GM12878 (cell line): ENCODE data around the gene SRSF12. TPM values are rescaled to one million over a fixed set of nuclear protein-coding genes. Genes with fewer than 3 reads are reported as not detected.

ENCODE experiments used
- ATAC-seq: fragments of 200-7000 bp; cut with Tn5 transposase; 3 replicates; pipeline ENCODE4 v1.9.1; 2020; ENCODE audit warnings: mild to moderate bottlenecking, moderate library complexity
- BruUV-seq: library from RNA; stranded (reverse); fragments of 400-500 nt; replicated peaks from 2 replicates; lab custom pipeline; 2021; lab: Mats Ljungman, UMichigan
- CTCF ChIA-PET: fragments of 300-600 bp; sonication (Branson Sonifier 250); formaldehyde crosslinking; extraction: SDS; loops from one replicate; lab custom pipeline; 2021; ENCODE audit warnings: inconsistent platforms; lab: Yijun Ruan, JAX
- POLR2A ChIA-PET: fragments of 350-600 bp; formaldehyde crosslinking; extraction: SDS; loops from one replicate; lab custom pipeline; 2021; ENCODE audit warnings: inconsistent platforms; lab: Charles Lee
- RAD21 ChIA-PET: fragments of 300-600 bp; sonication (Branson Sonifier 250); formaldehyde crosslinking; loops from one replicate; lab custom pipeline; 2023; ENCODE audit warnings: antibody characterized with exemption; ENCODE audit not compliant: unreplicated experiment; lab: Charles Lee
- SMC1A ChIA-PET: fragments of 300-600 bp; sonication (Branson Sonifier 250); formaldehyde crosslinking; loops from one replicate; lab custom pipeline; 2023; ENCODE audit not compliant: unreplicated experiment, uncharacterized antibody; lab: Charles Lee
- DNase-seq: peaks from one replicate; pipeline ENCODE4 v3.0.0-alpha.2; 2011; ENCODE audit warnings: low read depth, low spot score
- FAIRE-seq: peaks from 3 replicates; lab custom pipeline; 2011; peaks lifted over from hg19 to GRCh38; lab: Jason Lieb, UNC
- H2AFZ ChIP-seq: 2 replicates; pipeline ENCODE4 v1.6.0; 2011; ENCODE audit warnings: low read depth, low read length, control low read depth; ENCODE audit not compliant: control insufficient read depth
- H3K27ac ChIP-seq: 2 replicates; pipeline ENCODE4 v1.5.1; 2011; ENCODE audit warnings: control low read depth; ENCODE audit not compliant: control insufficient read depth, insufficient read depth
- H3K27me3 ChIP-seq, 2 experiments: replicated peaks in 1 of 2; 2 replicates each; pipeline versions ENCODE4 v1.6.0 to v1.6.1; 2011; ENCODE audit warnings: low read length in 1 of 2; ENCODE audit not compliant: control insufficient read depth in 2 of 2, insufficient read depth in 2 of 2
- H3K36me3 ChIP-seq, 2 experiments: 2 replicates each; pipeline ENCODE4 v1.5.1; 2011; ENCODE audit warnings: low read length in 1 of 2; ENCODE audit not compliant: control insufficient read depth in 2 of 2, insufficient read depth in 2 of 2
- H3K4me1 ChIP-seq: 2 replicates; pipeline ENCODE4 v1.6.1; 2011; ENCODE audit warnings: mild to moderate bottlenecking, low read length, moderate library complexity, mixed read lengths; ENCODE audit not compliant: control insufficient read depth, insufficient read depth
- H3K4me2 ChIP-seq: 2 replicates; pipeline ENCODE4 v1.6.0; 2011; ENCODE audit warnings: control low read depth; ENCODE audit not compliant: control insufficient read depth, insufficient read depth
- H3K4me3 ChIP-seq: fragments of 200-600 bp; sonication (generic); 2 replicates; pipeline ENCODE4 v1.5.1; 2016
- H3K79me2 ChIP-seq: 2 replicates; pipeline ENCODE4 v1.6.0; 2011; ENCODE audit warnings: low read length; ENCODE audit not compliant: control insufficient read depth, insufficient read depth
- H3K9ac ChIP-seq: 2 replicates; pipeline ENCODE4 v1.8.0; 2011; ENCODE audit warnings: low read length, control low read depth, mixed read lengths; ENCODE audit not compliant: control insufficient read depth, insufficient read depth
- H3K9me3 ChIP-seq: replicated peaks from 3 replicates; pipeline ENCODE4 v1.5.1; 2011; ENCODE audit warnings: mild to moderate bottlenecking, low read length; ENCODE audit not compliant: control insufficient read depth, insufficient read depth
- H4K20me1 ChIP-seq: 2 replicates; pipeline ENCODE4 v1.6.0; 2011; ENCODE audit not compliant: control insufficient read depth, insufficient read depth
- DPF2 ChIP-seq: fragments of 450-650 bp; IDR thresholded peaks from 2 replicates; pipeline ENCODE4 v1.6.1; 2017; ENCODE audit warnings: mild to moderate bottlenecking
- ESRRA ChIP-seq: IDR thresholded peaks from 2 replicates; pipeline ENCODE4 v1.6.1; 2012; ENCODE audit warnings: mild to moderate bottlenecking, low read length, improper control_type of control experiment
- MAX ChIP-seq: IDR thresholded peaks from 2 replicates; pipeline ENCODE4 v1.6.1; 2012; ENCODE audit warnings: low read depth, low read length, improper control_type of control experiment
- MEF2B ChIP-seq: fragments of 450-650 bp; IDR thresholded peaks from 2 replicates; pipeline ENCODE4 v1.6.1; 2018; ENCODE audit warnings: mild to moderate bottlenecking, moderate library complexity; ENCODE audit not compliant: partially characterized antibody, poor library complexity, severe bottlenecking
- MTA3 ChIP-seq: IDR thresholded peaks from 2 replicates; pipeline ENCODE4 v1.6.1; 2012; ENCODE audit warnings: low read length, inconsistent platforms, borderline replicate concordance
- NFYA ChIP-seq: IDR thresholded peaks from 2 replicates; pipeline ENCODE4 v1.6.1; 2011; ENCODE audit warnings: low read depth, mild to moderate bottlenecking, low read length, improper control_type of control experiment, borderline replicate concordance
- NR2C2 ChIP-seq: IDR thresholded peaks from 2 replicates; pipeline ENCODE4 v1.6.1; 2011; ENCODE audit warnings: borderline replicate concordance, low read depth; ENCODE audit not compliant: control insufficient read depth, insufficient read length
- NR2F1 ChIP-seq: fragments of 450-650 bp; conservative IDR thresholded peaks from 2 replicates; pipeline ENCODE4 v1.6.1; 2017; ENCODE audit warnings: mild to moderate bottlenecking
- ZSCAN29 ChIP-seq: fragments of 450-650 bp; IDR thresholded peaks from 2 replicates; pipeline ENCODE4 v1.6.1; 2017; ENCODE audit warnings: mild to moderate bottlenecking, moderate library complexity
- WGBS: methylation state at CpG from one replicate; pipeline ENCODE4 v1.1.6; 2016; ENCODE audit warnings: low lambda C conversion rate; ENCODE audit not compliant: insufficient replicate concordance, insufficient coverage; ENCODE audit errors: missing lambda C conversion rate; 5-methylcytosine and 5-hydroxymethylcytosine counted together
- in situ Hi-C: fragments of 300-500 bp; cut with MboI; formaldehyde crosslinking; loops from 9 replicates; pipeline ENCODE4 v1.14.3; 2018; ENCODE audit warnings: mixed read lengths
- intact Hi-C: fragments of 100-400 bp; cut with micrococcal nuclease; formaldehyde crosslinking; loops from one replicate; pipeline ENCODE4 v1.14.2; 2022; ENCODE audit not compliant: unreplicated experiment
- polyA plus RNA-seq, 11 experiments: library from polyadenylated mRNA; depleted of rRNA in 4 of 11; unstranded in 6 of 11; stranded (reverse) in 5 of 11; fragments of >200 nt; fragmentation: Nextera tagmentation in 4 of 11; fragmentation: Illumina TruSeq in 1 of 11; extraction: Ambion mirVana in 4 of 11; extraction: Trizol in 1 of 11; gene quantifications; 1 replicate in 1 of 11; 2 replicates in 10 of 11; pipeline versions ENCODE4 v1.2.1 to v1.2.3, GENCODE V29; 2011 to 2016; ENCODE audit warnings: inconsistent platforms in 2 of 11, missing spikeins in 2 of 11, low read depth in 1 of 11
- total RNA-seq, 4 experiments: library from RNA; depleted of rRNA in 3 of 4; stranded (reverse); fragments of >200 nt in 3 of 4; fragmentation: Illumina TruSeq in 1 of 4; extraction: Trizol in 1 of 4; gene quantifications; 2 replicates each; pipeline versions ENCODE4 v1.2.1 to v1.2.3, GENCODE V29; 2013 to 2021
- TF ChIP-seq, protein P1 (sequence below): fragments of 450-650 bp; IDR thresholded peaks from 2 replicates; pipeline ENCODE4 v1.6.1; 2017; ENCODE audit warnings: low read depth, mild to moderate bottlenecking, moderate library complexity
- TF ChIP-seq, protein P2 (sequence below): fragments of 450-650 bp; IDR thresholded peaks from 2 replicates; pipeline ENCODE4 v1.6.1; 2017; ENCODE audit warnings: mild to moderate bottlenecking, moderate library complexity
- TF ChIP-seq, protein P3 (sequence below): IDR thresholded peaks from 2 replicates; pipeline ENCODE4 v1.6.1; 2011; ENCODE audit warnings: mild to moderate bottlenecking, low read depth, low read length, moderate library complexity; ENCODE audit not compliant: insufficient replicate concordance

The SRSF12 gene
- total and polyA plus RNA-seq, 10 of the 15 experiments (the other 5 are each of a cell fraction or from before 2014, with no cell fraction given), result 0.03 to 0.23 TPM; not detected in 8

GRCh38 chr6:89116702-89117101 is 1.2 kb downstream of the SRSF12 start:
- no TSS peak for BruUV-seq
- RAD21 ChIA-PET, result interaction anchor here (1.6 kb wide), 1 partner anchor 134 kb away, joined by 6 read pairs; no protein-coding TSS in a partner anchor

More at GRCh38 chr6:89116702-89117101, 1.2 kb downstream of the SRSF12 start:
- in situ Hi-C loops, result no loop called here
- 53% methylated on average over 6 of the region's 6 CpGs for WGBS
- H3K9ac ChIP-seq, result no peak overlapping the region
- H3K27me3 ChIP-seq, result peaks cover 0 to 4% of the 10 kb centered on the region in 2 experiments; a peak in 1 of 4 replicates
- H3K4me2 ChIP-seq, result peak overlapping the region; percentile 89; the same call in 1 of the 2 replicates
- no peaks in the 10 kb centered on the region for H3K79me2 ChIP-seq
- peak overlapping the region; percentile 34; the same call in 1 of the 2 replicates for H3K4me3 ChIP-seq
- ATAC-seq (no peak), FAIRE-seq (no peak), DNase-seq (no peak)
- H3K4me1 ChIP-seq, result no peaks in the 10 kb centered on the region
- TF ChIP-seq DPF2 (no peak), NFYA (no peak), ZSCAN29 (no peak), MEF2B (no peak), NR2F1 (no peak), ESRRA (no peak), MTA3 (no peak), NR2C2 (no peak), MAX (no peak)
- TF ChIP-seq, protein P1, sequence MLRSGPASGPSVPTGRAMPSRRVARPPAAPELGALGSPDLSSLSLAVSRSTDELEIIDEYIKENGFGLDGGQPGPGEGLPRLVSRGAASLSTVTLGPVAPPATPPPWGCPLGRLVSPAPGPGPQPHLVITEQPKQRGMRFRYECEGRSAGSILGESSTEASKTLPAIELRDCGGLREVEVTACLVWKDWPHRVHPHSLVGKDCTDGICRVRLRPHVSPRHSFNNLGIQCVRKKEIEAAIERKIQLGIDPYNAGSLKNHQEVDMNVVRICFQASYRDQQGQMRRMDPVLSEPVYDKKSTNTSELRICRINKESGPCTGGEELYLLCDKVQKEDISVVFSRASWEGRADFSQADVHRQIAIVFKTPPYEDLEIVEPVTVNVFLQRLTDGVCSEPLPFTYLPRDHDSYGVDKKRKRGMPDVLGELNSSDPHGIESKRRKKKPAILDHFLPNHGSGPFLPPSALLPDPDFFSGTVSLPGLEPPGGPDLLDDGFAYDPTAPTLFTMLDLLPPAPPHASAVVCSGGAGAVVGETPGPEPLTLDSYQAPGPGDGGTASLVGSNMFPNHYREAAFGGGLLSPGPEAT, result no peak
- TF ChIP-seq, protein P2, sequence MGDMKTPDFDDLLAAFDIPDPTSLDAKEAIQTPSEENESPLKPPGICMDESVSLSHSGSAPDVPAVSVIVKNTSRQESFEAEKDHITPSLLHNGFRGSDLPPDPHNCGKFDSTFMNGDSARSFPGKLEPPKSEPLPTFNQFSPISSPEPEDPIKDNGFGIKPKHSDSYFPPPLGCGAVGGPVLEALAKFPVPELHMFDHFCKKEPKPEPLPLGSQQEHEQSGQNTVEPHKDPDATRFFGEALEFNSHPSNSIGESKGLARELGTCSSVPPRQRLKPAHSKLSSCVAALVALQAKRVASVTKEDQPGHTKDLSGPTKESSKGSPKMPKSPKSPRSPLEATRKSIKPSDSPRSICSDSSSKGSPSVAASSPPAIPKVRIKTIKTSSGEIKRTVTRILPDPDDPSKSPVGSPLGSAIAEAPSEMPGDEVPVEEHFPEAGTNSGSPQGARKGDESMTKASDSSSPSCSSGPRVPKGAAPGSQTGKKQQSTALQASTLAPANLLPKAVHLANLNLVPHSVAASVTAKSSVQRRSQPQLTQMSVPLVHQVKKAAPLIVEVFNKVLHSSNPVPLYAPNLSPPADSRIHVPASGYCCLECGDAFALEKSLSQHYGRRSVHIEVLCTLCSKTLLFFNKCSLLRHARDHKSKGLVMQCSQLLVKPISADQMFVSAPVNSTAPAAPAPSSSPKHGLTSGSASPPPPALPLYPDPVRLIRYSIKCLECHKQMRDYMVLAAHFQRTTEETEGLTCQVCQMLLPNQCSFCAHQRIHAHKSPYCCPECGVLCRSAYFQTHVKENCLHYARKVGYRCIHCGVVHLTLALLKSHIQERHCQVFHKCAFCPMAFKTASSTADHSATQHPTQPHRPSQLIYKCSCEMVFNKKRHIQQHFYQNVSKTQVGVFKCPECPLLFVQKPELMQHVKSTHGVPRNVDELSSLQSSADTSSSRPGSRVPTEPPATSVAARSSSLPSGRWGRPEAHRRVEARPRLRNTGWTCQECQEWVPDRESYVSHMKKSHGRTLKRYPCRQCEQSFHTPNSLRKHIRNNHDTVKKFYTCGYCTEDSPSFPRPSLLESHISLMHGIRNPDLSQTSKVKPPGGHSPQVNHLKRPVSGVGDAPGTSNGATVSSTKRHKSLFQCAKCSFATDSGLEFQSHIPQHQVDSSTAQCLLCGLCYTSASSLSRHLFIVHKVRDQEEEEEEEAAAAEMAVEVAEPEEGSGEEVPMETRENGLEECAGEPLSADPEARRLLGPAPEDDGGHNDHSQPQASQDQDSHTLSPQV, result no peak
- TF ChIP-seq, protein P3, sequence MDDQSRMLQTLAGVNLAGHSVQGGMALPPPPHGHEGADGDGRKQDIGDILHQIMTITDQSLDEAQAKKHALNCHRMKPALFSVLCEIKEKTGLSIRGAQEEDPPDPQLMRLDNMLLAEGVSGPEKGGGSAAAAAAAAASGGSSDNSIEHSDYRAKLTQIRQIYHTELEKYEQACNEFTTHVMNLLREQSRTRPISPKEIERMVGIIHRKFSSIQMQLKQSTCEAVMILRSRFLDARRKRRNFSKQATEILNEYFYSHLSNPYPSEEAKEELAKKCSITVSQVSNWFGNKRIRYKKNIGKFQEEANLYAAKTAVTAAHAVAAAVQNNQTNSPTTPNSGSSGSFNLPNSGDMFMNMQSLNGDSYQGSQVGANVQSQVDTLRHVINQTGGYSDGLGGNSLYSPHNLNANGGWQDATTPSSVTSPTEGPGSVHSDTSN, result no peak
- ChIA-PET CTCF (interaction anchor here (0.6 to 0.8 kb wide), 2 partner anchors 26 to 223 kb away, joined by 3 read pairs; no protein-coding TSS in a partner anchor), POLR2A (no interaction called here), SMC1A (interaction anchor here (0.6 to 1.2 kb wide), 5 partner anchors 8 to 1245 kb away, joined by 3 to 4 read pairs (median 3); no protein-coding TSS in a partner anchor)
- intact Hi-C loops, result no loop called here
- no peak overlapping the region for H2AFZ ChIP-seq
- H3K36me3 ChIP-seq, result no peaks in the 10 kb centered on the region
- H3K9me3 ChIP-seq, result no peaks in the 10 kb centered on the region
- H3K27ac ChIP-seq, result no peak overlapping the region
- H4K20me1 ChIP-seq, result no peaks in the 10 kb centered on the region
